Right lobe of liver (tissue), 6 donors: ENCODE results near the gene MRPL46. TPM values are rescaled to one million over a fixed set of nuclear protein-coding genes. Genes with fewer than 3 reads are reported as not detected.

Source experiments
- ATAC-seq, 4 donors: fragments of 200-7000 bp; cut with Tn5 transposase; one replicate each; pipeline ENCODE4 v1.9.1; 2020; ENCODE audit warnings: mild to moderate bottlenecking in 4 of 4, moderate library complexity in 4 of 4
- DNase-seq, 3 donors: peaks; one replicate each; pipeline ENCODE4 v3.0.0-alpha.2; 2020
- H3K27ac ChIP-seq, 3 donors: fragments of 200-600 bp; one replicate each; pipeline ENCODE4 v1.8.0; 2022
- H3K27me3 ChIP-seq, 2 donors: fragments of 200-600 bp; one replicate each; pipeline ENCODE4 v1.8.0; 2022
- H3K36me3 ChIP-seq, 4 donors: fragments of 200-600 bp; sonication (generic) in 1 of 4; one replicate each; pipeline versions ENCODE4 v1.5.1 to v1.8.0; 2017 to 2022; ENCODE audit warnings: control low read depth in 1 of 4
- H3K4me1 ChIP-seq, 4 donors: fragments of 200-600 bp; sonication (generic) in 1 of 4; one replicate each; pipeline versions ENCODE4 v1.5.1 to v1.8.0; 2017 to 2022; ENCODE audit warnings: control low read depth in 1 of 4
- H3K4me3 ChIP-seq, 3 donors: fragments of 200-600 bp; one replicate each; pipeline ENCODE4 v1.8.0; 2022
- H3K9me3 ChIP-seq, 4 donors: fragments of 200-600 bp; sonication (generic) in 1 of 4; one replicate each; pipeline versions ENCODE4 v1.5.1 to v1.8.0; 2017 to 2022; ENCODE audit warnings: control low read depth in 1 of 4
- CTCF ChIP-seq, 4 donors: fragments of 200-600 bp in 3 of 4; fragments of 450-650 bp in 1 of 4; IDR thresholded peaks; one replicate each; pipeline versions ENCODE4 v1.5.1 to v1.8.0; 2016 to 2022; ENCODE audit warnings: antibody characterized with exemption in 4 of 4, mild to moderate bottlenecking in 2 of 4
- POLR2A ChIP-seq: fragments of 450-650 bp; IDR thresholded peaks from one replicate; pipeline ENCODE4 v1.6.1; 2017; ENCODE audit warnings: antibody characterized with exemption, mild to moderate bottlenecking
- WGBS: methylation state at CpG from one replicate; pipeline ENCODE4 v1.1.6; 2018; ENCODE audit warnings: low coverage, low lambda C conversion rate; ENCODE audit not compliant: insufficient coverage; ENCODE audit errors: missing lambda C conversion rate; 5-methylcytosine and 5-hydroxymethylcytosine counted together
- intact Hi-C, 2 donors: fragments of 100-400 bp; cut with DNase I; formaldehyde crosslinking; loops; one replicate each; pipeline versions ENCODE4 v1.11.2 to v1.14.1; 2022
- total RNA-seq, 6 experiments: library from RNA; depleted of rRNA in 2 of 6; stranded (reverse); fragments of >200 nt in 2 of 6; fragmentation: NEBNext Ultra II Directional in 3 of 6; extraction: Animal tissue kit (Norgen Biotek cat#: 25700) in 3 of 6; gene quantifications; one replicate each; pipeline versions ENCODE4 v1.1.0 to v1.2.4, GENCODE V29; 2016 to 2023
- donor health status: DM: no; HTN: yes; CAD: no.
- donor health status: DM: no; HTN: no; CAD: no.
- donor health status: DM: no; HTN: no; CAD: no.
- donor health status: DM: no; HTN: yes; CAD: no.
- donor health status: DM: no; HTN: yes; CAD: no.

The MRPL46 gene
- total RNA-seq, 6 experiments from 2014 or later, result 25.4 to 38.4 (median 33.9) TPM

GRCh38 chr15:88463870-88464532 is 3.2 kb downstream of the MRPL46 start:
- no peak overlapping the region for H3K4me3 ChIP-seq
- no peak overlapping the region for H3K27ac ChIP-seq
- WGBS, result 49% methylated on average over 2 of the region's 2 CpGs
- intact Hi-C loops, result no loop called here
- peaks cover 0 to 21% (median 9%) of the 10 kb centered on the region in 4 donors for H3K4me1 ChIP-seq
- ATAC-seq (no peak), DNase-seq (no peak)
- no peaks in the 10 kb centered on the region for H3K27me3 ChIP-seq
- no peak for TF ChIP-seq CTCF (IDR thresholded peaks at IDR 0.05)
- TF ChIP-seq POLR2A, result no peak
- H3K9me3 ChIP-seq, result no peaks in the 10 kb centered on the region
- peaks cover 0 to 52% (median 25%) of the 10 kb centered on the region in 4 donors for H3K36me3 ChIP-seq

- 100% methylated on average over 2 of the region's 3 CpGs for WGBS
- intact Hi-C loops, result no loop called here
- H3K27ac ChIP-seq, result no peak overlapping the region
- no peak overlapping the region for H3K4me3 ChIP-seq
- no peak for DNase-seq
- TF ChIP-seq CTCF (IDR thresholded peaks at IDR 0.05), result no peak
- no peak for TF ChIP-seq POLR2A
- ATAC-seq, result no peak
- H3K36me3 ChIP-seq, result peaks cover 0 to 35% (median 14%) of the 10 kb centered on the region in 4 donors
- H3K9me3 ChIP-seq, result no peaks in the 10 kb centered on the region
- no peaks in the 10 kb centered on the region for H3K27me3 ChIP-seq
- H3K4me1 ChIP-seq, result no peaks in the 10 kb centered on the region
These were observed 10.5 kb downstream of the MRPL46 start for GRCh38 chr15:88456733-88457132.

- Histone ChIP-seq H3K27ac (no peak overlapping the region), H3K9me3 (no peaks in the 10 kb centered on the region), H3K36me3 (peaks cover 0 to 23% (median 8%) of the 10 kb centered on the region in 4 donors), H3K4me3 (no peak overlapping the region), H3K27me3 (peaks cover 0 to under 1% of the 10 kb centered on the region in 2 donors), H3K4me1 (no peaks in the 10 kb centered on the region)
- intact Hi-C loops, result no loop called here
- peak; percentile 42 to 83 (median 78) for TF ChIP-seq CTCF (IDR thresholded peaks at IDR 0.05)
- TF ChIP-seq POLR2A, result peak; percentile 16
- WGBS, result 20% methylated on average over 1 of the region's 9 CpGs
- ATAC-seq, result peak; percentile 91 to 96 (median 94)
- DNase-seq, result peak; percentile 49 to 64 (median 54)
These were observed 12.0 kb downstream of the MRPL46 start for GRCh38 chr15:88454867-88455810.

- 53% methylated on average over 1 of the region's 1 CpG for WGBS
- Histone ChIP-seq H3K27ac (no peak overlapping the region), H3K27me3 (peaks cover 0 to 3% of the 10 kb centered on the region in 2 donors), H3K4me3 (no peak overlapping the region), H3K9me3 (no peaks in the 10 kb centered on the region), H3K36me3 (peaks cover 0 to 14% (median 4%) of the 10 kb centered on the region in 4 donors), H3K4me1 (no peaks in the 10 kb centered on the region)
- intact Hi-C loops, result no loop called here
- TF ChIP-seq POLR2A (no peak), CTCF (IDR thresholded peaks at IDR 0.05) (no peak)
- ATAC-seq, result no peak
- DNase-seq, result no peak
These were observed 13.0 kb downstream of the MRPL46 start for GRCh38 chr15:88454236-88454635.
